Measurements from ENCODE around the gene ZNF575. TPM values are rescaled to one million over a fixed set of nuclear protein-coding genes. Genes with fewer than 3 reads are reported as not detected.

Gene ZNF575
- total RNA-seq, 2 experiments from 2014 or later: 2.0 TPM; not detected in 1

DNA sequence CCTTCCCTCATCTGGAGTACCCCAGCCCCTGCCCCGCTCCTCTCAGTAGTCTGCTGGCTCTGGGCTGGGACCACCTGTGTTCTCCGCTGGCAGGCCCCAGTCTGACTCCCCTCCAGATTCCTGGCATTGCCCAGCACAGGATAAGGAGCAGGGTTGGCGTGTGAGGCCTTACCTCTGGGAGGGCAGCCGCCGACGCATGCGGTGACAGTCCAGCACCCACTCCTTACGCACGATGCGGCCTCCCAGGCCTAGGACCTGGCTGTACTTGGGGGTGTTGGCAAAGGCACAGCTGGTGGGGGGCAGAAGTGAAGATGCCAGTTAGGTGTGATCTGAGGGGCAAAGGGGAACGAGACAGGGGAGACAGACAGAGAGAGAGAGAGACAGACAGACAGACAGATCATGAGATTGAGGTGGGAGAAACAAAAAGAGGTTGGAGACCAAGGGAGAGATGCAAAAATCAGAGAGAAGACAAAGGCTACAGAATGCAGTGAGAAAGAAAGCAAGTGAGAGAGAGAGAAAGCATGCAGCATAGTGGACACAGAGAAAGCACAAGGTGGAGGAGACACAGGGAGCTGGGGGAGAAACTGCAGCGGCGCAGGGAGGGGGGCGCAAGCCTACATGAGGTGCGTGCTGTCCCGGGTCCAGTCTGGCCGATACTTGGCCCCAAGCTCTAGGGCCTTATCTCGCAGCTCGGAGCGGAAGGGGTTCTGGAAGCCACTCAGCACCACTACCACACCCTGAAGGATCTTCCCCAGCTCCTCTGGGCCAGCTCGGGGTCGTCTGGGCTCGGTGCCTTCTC, 18.6 kb downstream of the ZNF575 start:
- no peaks in the 10 kb centered on the region for H4K20me1 ChIP-seq (ENCODE audit: insufficient read depth, low read length)
- no peaks in the 10 kb centered on the region for H3K79me2 ChIP-seq (ENCODE audit: insufficient read depth, low read depth, low read length)
- H3K4me1 ChIP-seq (ENCODE audit: insufficient read depth, low read length, poor library complexity, severe bottlenecking): no peaks in the 10 kb centered on the region
- ChIA-PET POLR2A (no interaction called here), CTCF (ENCODE audit: unreplicated experiment) (no interaction called here)
- TF ChIP-seq, protein P1, sequence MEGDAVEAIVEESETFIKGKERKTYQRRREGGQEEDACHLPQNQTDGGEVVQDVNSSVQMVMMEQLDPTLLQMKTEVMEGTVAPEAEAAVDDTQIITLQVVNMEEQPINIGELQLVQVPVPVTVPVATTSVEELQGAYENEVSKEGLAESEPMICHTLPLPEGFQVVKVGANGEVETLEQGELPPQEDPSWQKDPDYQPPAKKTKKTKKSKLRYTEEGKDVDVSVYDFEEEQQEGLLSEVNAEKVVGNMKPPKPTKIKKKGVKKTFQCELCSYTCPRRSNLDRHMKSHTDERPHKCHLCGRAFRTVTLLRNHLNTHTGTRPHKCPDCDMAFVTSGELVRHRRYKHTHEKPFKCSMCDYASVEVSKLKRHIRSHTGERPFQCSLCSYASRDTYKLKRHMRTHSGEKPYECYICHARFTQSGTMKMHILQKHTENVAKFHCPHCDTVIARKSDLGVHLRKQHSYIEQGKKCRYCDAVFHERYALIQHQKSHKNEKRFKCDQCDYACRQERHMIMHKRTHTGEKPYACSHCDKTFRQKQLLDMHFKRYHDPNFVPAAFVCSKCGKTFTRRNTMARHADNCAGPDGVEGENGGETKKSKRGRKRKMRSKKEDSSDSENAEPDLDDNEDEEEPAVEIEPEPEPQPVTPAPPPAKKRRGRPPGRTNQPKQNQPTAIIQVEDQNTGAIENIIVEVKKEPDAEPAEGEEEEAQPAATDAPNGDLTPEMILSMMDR (conservative IDR thresholded peaks at IDR 0.05; ENCODE audit: low read length): no peak
- no peak overlapping the region for H3K4me3 ChIP-seq (ENCODE audit: low read depth, low read length, poor library complexity, severe bottlenecking)
- intact Hi-C loops (cut with micrococcal nuclease; ENCODE audit: unreplicated experiment): no loop called here
- no peak for DNase-seq (ENCODE audit: low spot score)
- no peak overlapping the region for H2AFZ ChIP-seq (ENCODE audit: low read length)
- no peak overlapping the region for H3K4me2 ChIP-seq (ENCODE audit: low read length)
- H3K9me3 ChIP-seq (ENCODE audit: low read length): no peaks in the 10 kb centered on the region
- H3K36me3 ChIP-seq (ENCODE audit: insufficient read depth, low read length): peaks cover 61% of the 10 kb centered on the region
- H3K27ac ChIP-seq (ENCODE audit: low read depth, low read length, poor library complexity, severe bottlenecking): no peak overlapping the region
- no TSS peak for BruUV-seq (replicated peaks)
- no peaks in the 10 kb centered on the region for H3K9me2 ChIP-seq (ENCODE audit: insufficient read depth, low read length)

DNA sequence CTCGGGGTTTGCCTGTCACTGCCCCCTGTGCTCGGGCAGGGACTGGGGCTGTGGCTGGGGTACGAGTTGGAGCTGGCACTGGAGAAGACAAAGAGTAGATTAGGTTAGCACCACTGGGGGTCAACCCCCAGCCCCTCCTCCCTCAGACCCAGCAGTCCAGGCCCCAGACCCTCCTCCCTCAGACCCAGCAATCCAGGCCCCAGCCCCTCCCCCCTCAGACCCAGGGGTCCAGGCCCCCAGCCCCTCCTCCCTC, 19.1 kb downstream of the ZNF575 start:
- CTCF ChIA-PET (ENCODE audit: unreplicated experiment): no interaction called here
- H4K20me1 ChIP-seq (ENCODE audit: insufficient read depth, low read length): no peaks in the 10 kb centered on the region
- no peaks in the 10 kb centered on the region for H3K4me1 ChIP-seq (ENCODE audit: insufficient read depth, low read length, poor library complexity, severe bottlenecking)
- no peak overlapping the region for H3K4me3 ChIP-seq (ENCODE audit: low read depth, low read length, poor library complexity, severe bottlenecking)
- peaks cover 61% of the 10 kb centered on the region for H3K36me3 ChIP-seq (ENCODE audit: insufficient read depth, low read length)
- H3K27ac ChIP-seq (ENCODE audit: low read depth, low read length, poor library complexity, severe bottlenecking): no peak overlapping the region
- H3K9me3 ChIP-seq (ENCODE audit: low read length): no peaks in the 10 kb centered on the region
- no peaks in the 10 kb centered on the region for H3K79me2 ChIP-seq (ENCODE audit: insufficient read depth, low read depth, low read length)
- no TSS peak for BruUV-seq (replicated peaks)
- H3K4me2 ChIP-seq (ENCODE audit: low read length): no peak overlapping the region
- TF ChIP-seq, protein P1 (conservative IDR thresholded peaks at IDR 0.05; ENCODE audit: low read length): no peak
- no peak for TF ChIP-seq EZH2phosphoT487 (IDR thresholded peaks at IDR 0.05; ENCODE audit: borderline replicate concordance, low read depth, low read length)
- POLR2A ChIA-PET: interaction anchor here (0.6 kb wide), 1 partner anchor 628 kb away, joined by 5 read pairs; no protein-coding TSS in a partner anchor
- no peak for DNase-seq (ENCODE audit: low spot score)
- intact Hi-C loops (cut with micrococcal nuclease; ENCODE audit: unreplicated experiment): no loop called here
- H2AFZ ChIP-seq (ENCODE audit: low read length): no peak overlapping the region
- H3K9me2 ChIP-seq (ENCODE audit: insufficient read depth, low read length): no peaks in the 10 kb centered on the region

DNA sequence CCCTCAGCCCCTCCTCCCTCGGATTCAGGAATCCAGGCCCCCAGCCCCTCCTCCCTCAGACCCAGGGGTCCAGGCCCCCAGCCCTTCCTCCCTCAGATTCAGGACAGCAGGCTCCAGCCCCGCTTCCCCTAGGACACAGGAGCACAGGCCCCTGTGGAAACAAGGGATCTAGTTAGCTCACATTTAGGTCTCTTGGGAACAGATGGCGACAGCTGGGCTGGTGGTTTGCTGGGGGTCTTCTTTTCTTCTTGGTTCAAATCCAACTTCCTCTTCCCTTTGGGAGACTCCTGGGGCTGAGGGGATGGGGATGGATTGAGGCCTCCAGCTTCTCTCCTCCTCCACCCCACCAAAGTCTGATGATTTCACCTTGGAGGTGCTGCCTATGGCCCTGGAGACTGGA, 19.6 kb downstream of the ZNF575 start:
- POLR2A ChIA-PET: interaction anchor here (0.6 kb wide), 1 partner anchor 627 kb away, joined by 5 read pairs; no protein-coding TSS in a partner anchor
- intact Hi-C loops (cut with micrococcal nuclease; ENCODE audit: unreplicated experiment): no loop called here
- Histone ChIP-seq H2AFZ (ENCODE audit: low read length) (no peak overlapping the region), H3K9me2 (ENCODE audit: insufficient read depth, low read length) (no peaks in the 10 kb centered on the region), H3K9me3 (ENCODE audit: low read length) (no peaks in the 10 kb centered on the region), H4K20me1 (ENCODE audit: insufficient read depth, low read length) (no peaks in the 10 kb centered on the region), H3K4me2 (ENCODE audit: low read length) (no peak overlapping the region), H3K79me2 (ENCODE audit: insufficient read depth, low read depth, low read length) (no peaks in the 10 kb centered on the region), H3K27ac (ENCODE audit: low read depth, low read length, poor library complexity, severe bottlenecking) (no peak overlapping the region), H3K4me3 (ENCODE audit: low read depth, low read length, poor library complexity, severe bottlenecking) (no peak overlapping the region), H3K36me3 (ENCODE audit: insufficient read depth, low read length) (peaks cover 64% of the 10 kb centered on the region), H3K4me1 (ENCODE audit: insufficient read depth, low read length, poor library complexity, severe bottlenecking) (no peaks in the 10 kb centered on the region)
- no TSS peak for BruUV-seq (replicated peaks)
- CTCF ChIA-PET (ENCODE audit: unreplicated experiment): no interaction called here
- TF ChIP-seq EZH2phosphoT487 (IDR thresholded peaks at IDR 0.05; ENCODE audit: borderline replicate concordance, low read depth, low read length): no peak
- TF ChIP-seq, protein P1 (conservative IDR thresholded peaks at IDR 0.05; ENCODE audit: low read length): no peak
- no peak for DNase-seq (ENCODE audit: low spot score)

All from OCI-LY7 (cell line).